GM04504 (cell line): ENCODE measurements around the gene C1orf74.
"Not testable (repeated sequence)": the region's sequence is repeated elsewhere in the genome, so short reads cannot be mapped to it uniquely, and the experiment has no call there.

Experiments
- DNase-seq: peaks from one replicate; pipeline ENCODE4 v3.0.0-alpha.2; 2012; ENCODE audit warnings: low read depth

Gene C1orf74

DNA sequence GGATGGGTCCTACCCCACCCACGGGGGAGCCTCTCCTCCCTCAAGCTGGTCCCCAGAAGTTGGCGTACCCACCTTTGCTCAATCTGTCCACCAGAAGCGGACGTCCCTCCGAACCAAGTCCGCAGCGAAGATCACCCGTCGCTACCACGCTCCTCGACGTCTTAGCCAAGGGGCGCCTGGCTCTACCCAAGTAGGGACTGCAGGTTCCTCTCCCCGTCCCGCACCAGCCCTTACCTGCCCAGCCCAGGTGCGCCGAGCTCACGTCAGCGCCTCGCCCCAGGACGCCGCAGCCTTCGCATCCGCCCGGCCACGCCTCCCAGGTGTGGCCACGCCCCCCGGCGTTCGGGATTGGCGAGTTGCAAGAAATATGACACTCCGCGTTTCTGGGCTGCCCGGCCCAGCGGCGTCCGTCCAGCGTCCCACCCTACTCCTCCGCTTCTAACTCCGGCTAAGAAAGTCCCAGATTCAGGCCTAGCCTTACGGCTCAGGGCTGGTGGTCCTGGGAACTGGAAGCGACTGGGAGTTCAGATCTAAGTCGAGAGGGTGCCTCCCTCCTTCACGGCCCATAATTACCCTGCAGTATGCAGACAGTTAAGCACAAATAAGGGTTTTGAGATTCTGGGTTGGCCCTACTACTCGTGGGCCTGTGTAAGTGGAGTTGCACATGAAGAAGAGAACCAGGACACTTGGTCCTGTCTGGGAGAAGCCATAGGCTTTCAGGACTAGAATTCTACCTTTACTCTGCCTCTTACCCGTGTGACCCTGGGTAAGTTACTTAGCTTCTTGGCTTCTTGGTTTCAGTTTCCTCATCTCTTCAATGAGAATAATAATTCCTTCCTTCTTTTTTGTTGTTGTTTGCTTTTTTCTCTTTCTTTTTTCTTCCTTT lies 21.8 kb upstream of the C1orf74 start, which contains the start of gene IRF6:
IRF6 (minus strand) TSS at position 268 of the 886 bp plus-strand sequence. CDS start 4,729 bp downstream, outside the sequence.
- DNase-seq, result no peak

DNA sequence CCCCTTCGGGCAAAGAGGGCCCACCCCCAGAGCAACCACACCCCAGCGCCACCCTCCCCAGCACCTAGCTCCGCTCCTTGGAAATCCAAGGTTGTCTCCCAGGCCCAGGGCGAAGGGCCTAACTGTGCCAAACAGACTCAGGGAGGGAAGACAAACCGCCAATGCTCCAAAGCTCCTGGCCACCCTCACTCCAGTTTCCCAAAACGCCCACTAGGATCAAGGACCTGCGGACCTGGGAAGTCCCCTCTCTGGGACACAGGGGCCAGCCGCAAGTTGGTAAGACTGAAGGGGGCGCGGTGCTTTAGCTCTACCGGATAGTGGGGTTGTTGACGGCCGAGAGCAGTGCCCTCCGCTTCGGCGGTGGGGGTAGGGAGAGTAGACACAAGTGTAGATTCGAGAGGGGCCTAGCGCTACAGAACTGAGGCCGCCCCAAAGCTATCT lies 21.0 kb upstream of the C1orf74 start:
- no peak for DNase-seq

DNA sequence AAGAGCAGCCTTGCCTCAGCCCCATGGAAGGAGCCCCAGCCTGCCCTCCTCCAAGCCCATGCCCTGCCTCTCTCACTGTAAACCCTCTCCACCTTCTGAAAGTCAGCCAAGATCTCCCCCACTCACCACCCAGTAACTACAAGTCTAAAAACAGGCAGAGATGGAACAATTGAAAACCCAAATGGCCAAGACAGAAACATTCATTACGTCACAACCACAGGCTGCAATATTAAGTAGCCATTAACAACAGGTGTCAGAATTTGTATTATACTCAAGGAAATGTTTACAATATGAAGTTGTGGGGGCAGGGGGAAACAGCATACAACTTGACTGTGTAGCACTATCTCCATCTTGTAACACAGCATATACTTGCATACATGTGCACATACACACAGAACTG lies 19.2 kb upstream of the C1orf74 start:
- DNase-seq, result no peak

DNA sequence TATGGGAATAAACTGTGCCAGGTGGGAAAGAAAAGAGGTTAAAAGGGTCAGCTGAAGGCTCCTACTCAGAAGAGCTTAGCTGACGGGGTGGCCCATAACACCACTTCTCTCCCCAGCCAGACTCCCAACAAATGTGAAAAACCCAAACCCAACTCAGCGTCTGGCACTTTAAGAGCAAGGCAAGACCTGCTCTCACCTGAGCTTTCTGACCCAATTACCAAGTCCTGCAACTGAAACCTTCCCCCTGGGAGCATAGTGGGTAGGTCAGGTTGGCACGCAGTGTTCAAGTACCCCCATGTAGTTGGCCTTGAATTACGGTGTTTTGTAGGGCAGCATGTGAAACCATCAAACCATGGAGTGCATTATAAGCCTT lies 18.4 kb upstream of the C1orf74 start:
- no peak for DNase-seq

DNA sequence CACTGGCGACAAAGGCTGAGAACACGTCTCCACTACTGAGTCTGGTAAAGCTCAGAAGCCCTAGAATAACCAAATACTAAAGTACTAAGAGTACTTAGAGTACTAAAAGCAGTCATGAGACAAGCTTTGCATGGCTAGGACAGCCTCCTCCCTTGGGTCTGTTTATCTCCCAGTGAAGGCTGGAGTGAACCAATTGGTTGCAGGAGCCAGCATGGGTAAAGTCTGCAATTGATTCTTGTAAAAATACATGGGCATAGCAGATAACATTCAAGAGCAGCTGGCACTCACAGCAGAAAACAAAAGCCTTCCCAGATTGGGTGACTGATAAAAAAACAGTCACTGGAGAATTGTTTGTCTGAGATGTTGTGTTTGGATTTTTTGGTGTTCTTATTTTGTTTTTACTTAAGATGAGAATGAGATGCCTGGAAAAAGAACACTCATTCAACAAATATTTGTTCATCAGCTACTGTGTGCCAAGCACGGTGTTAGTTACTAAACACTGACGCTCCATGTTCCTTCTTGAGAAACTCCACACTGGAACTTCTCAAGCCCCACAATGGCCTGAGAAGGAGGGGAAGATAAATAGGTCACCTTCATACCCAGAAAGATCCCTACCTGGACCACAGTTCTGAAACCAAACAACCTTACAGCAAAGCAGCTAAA lies 17.9 kb upstream of the C1orf74 start:
- no peak for DNase-seq

DNA sequence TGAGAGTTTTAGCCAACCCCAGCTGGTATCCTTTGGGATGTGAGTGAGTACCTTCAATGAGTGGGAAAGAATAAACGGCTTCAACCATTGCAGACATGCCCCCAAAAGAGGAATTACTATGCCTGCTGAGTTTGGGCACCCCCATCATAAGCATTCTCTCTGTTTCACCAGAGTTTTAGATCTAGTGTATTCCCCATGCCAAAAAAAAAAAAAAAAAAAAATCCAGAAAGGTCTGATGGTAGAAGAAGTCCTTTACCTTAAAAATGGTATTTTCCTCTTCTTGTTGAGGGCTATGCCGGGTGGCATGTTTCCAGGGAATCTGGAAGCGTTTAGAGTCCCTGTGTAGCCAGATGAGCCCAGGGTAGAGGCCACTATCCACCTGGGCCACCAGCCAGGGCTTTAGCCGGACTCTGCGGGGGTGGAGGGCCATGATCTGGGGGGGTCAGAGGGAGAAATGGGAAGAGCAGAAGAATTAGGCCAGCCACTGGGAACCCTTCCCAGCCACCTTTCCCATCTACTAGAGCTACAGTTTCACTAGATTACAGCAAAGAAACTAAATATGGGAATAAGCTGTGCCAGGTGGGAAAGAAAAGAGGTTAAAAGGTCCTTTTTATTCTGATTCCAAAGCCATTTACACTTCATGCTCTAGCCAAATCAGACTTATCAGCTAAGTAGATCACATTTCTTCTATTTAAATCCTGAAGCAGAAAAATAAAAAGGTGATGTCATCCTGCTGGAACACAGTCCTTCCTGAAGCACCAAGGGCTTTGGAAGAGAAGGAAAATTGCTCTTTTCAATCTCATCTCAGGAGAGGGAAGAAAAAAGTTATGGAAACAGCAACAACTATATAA lies 16.9 kb upstream of the C1orf74 start:
- no peak for DNase-seq

DNA sequence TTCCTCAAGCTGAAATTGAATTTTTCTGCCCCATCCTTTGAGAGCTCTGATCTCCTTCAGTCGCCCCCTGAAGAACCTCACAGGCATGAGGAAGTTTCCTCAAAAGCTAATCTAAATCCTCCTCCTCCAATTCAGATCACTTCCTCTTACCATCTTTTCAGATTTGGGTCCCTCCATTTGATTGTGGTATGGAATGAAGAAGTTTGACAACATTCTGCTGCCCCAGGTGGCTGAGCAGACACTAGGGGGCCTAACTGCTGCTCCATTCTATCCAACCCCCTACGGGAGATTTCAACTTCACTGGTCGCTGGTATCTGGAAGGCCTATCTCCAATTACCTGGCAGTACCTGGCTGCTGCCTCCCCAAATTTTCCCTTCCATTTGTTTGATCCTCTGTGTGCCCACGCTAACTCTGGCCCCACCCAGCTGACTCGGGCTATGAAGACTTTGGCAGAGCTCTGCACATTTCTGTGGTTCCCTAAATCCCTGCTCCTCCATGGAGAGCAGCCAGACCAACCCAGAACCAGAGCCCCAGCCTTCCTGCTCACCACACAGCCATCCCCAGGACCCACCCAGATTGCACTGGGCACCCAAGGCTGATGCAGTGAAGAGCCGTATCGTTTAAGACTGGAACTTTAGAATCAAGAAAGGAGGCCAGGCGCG lies 13.8 kb upstream of the C1orf74 start:
- DNase-seq, result no peak

DNA sequence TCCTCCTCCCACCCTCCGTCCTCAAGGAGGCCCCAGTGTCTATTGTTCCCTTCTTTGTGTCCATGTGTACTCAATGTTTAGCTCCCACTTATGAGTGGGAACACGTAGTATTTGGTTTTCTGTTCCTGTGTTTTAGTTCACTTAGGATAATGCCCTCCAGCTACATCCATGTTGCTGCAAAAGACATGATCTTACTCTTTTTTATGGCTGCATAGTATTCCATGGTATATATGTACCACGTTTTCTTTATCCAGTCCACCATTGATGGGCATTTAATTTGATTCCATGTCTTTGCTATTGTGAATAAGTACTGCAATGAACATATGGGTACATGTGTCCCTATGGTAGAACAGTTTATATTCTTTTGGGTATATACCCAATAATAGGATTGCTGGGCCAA lies 9.4 kb upstream of the C1orf74 start:
- DNase-seq, result not testable (repeated sequence)

DNA sequence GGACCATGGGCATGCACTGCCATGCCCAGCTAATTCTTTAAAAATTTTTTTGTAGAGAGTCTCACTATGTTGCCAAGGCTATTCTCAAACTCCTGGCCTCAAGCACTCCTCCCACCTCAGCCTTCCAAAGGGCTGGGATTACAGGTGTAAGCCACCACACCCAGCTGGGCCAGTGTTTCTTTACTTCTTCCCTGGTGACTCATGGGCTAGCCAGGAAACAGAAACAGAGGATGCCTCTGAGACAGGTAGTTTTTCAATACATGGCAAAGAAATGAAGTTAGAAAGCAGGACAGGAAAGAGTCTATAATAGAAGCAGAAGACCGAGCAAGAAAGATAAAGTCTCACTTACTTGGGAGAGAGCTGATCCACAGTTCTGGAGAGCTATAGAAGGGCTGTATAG lies 7.6 kb upstream of the C1orf74 start:
- DNase-seq, result no peak

DNA sequence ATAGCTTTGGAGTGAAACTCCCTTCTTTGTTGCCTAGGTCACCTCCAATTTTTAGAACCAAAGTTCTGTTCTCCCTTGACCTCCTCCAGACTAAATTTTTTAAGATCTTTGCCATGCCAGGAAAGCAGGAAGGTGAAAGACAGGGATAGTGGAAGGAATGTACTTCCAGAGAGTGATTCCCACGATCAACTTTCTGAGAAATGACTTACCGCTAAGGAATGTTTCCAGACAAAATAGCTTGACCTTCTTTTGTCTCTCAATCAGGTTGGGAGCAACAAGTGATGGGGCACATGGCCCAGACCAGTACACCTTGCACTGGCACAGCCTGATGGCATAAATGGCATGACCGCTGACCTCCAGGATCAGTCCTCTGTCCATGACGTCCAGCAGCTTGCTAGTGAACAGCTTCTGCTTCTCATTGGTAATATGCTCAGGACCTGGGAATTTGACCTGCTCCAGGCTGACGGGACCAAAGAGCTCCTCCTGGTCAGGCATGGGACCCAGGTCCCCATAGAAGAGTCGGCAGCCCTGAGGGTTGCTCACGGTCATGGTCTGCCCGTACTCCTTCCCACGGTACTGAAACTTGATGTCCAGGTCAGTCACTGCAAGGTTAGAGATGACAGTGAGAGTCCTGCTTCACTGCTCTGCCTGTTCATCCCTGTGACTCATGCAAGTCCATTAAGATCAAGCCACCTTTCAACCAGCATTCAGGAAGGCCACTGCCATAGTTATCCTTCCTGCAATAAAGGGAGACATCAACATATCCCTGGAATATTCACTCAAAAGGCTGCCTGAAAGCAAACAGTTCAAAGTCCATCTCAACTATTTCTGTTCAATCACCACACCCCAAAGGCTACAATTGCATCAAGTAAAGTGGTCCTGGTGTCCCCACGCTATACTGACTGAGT lies 6.2 kb upstream of the C1orf74 start:
- no peak for DNase-seq

DNA sequence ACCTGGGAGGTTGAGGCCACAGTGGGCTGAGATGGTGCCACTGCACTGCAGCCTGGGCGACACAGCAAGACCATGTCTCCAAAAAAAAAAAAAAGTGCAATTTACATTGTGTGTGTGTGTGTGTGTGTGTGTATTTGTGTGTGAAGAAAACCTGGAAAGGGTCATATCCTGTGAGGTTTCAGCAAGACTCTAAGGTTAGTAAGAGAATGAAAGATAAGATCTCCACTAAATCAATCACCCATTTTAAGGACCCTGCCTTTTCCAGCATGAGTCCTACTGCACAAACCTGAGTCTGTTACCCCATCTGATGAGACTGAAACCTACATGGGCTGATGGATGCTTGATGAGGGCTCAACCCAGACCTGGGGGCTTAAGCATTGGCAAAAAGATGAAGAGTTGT lies 4.9 kb upstream of the C1orf74 start:
- no peak for DNase-seq

DNA sequence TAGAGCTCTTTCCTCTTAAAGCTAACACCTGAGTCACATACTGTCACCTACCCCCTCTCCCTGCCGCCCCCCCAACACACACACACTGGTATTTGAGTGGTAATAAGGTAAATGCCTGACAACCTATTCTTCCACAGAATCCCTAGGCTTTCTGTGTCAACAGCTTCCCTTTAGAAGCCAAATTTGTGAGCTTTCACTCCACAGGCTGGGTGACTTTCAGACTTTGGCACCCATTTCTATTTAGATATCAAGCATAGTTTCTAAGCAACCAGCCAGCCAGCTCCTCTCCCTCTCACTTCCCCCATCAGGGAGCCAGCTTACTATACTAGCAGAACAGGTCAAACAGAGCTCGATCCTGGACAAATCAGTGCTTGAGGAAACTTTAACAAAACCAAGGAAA lies 3.2 kb upstream of the C1orf74 start:
- DNase-seq, result no peak

DNA sequence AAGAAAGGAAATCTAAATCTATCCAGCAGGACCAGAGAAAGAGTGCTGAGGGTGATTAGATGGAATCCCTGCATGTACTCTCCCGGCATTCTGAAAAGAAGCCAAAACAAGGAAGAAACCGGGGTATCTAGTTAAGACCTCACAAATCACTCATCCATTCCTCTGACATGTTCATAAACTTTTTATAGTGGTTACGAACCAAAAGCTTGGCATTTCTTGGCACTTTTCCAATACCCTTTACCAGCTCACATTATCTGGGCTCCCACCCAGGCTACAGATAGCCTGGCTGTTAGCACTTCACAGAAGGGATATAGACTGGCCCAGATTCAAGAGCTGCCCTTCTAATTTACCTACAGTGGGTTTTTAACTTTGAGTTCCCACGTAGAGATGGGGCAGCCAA lies 1.8 kb upstream of the C1orf74 start:
- DNase-seq, result no peak

DNA sequence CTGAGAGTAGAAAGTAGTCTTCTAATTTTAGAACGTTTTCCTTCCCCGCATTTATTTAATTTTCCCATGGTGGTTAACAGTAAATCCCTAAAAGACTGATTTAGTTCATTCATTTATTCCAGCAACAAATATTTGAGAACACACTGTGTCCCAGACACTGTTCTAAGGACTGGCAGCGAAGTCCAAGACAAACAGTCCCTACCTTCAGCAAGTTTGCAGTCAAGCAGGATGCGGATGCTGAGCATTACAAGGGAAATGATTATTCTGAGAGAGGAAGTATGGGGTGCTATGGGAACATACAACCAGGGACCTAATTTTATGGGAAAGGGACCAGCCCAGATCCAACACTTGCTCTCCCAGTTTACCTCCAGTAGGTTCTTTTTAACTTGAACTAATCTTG lies 1.2 kb upstream of the C1orf74 start:
- no peak for DNase-seq

DNA sequence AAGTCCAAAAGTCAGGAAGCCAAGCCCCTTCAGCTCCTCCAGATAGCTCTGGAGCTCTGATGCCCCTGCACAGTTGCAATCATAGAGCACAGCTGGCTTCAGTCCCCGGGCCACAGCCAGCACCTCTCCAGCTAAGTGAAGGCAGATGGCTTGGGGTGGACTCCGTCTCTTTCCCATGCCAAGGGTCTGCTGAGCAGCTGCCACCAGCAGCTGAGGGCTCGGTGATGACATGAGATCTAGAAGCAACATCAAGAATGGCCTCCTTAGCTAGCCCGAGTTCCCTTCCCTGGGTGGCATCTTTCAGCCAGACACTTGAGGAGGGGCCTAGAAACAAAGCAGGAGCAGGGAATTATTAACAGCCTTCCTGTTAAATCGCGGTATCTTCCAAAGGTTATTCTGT lies 973 bp downstream of the C1orf74 start:
- DNase-seq, result no peak

DNA sequence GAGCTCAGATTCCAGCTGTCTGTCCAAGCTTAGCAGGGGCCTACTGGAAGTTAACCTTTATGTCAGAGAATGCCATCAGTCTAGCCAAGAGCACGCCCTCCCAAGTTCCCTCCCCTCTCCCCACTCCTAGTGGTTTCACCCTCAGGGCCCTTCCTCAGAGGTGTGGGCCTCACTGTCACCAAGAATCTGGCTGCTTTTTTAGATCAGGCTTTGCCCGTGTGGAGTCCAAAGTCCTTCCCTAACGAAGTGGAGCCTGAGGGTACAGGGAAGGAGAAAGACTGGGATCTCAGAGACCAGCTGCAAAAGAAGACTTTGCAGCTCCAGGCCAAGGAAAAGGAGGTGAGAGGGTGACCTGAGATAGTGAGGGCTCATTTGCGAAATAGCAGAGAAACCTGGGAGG lies 4.1 kb downstream of the C1orf74 start:
- no peak for DNase-seq

DNA sequence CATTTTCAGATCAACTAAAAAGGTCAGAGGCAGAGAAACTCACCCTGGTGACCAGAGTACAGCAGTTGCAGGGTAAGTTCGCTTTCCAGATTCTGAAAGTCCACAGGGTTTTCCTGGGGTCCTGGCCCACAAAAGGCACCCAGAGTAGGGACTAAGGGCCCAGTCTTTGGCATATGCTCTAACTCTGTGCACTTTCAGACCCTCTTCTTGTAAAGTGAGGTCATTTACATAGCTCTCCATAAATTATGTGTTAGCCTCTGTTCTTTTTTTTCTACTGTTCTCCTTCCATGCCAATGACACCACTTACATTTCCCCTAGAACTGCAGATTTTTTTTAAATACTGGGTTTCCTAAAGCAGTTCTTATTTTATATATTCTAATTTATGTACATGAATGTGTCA lies 6.3 kb downstream of the C1orf74 start:
- no peak for DNase-seq

DNA sequence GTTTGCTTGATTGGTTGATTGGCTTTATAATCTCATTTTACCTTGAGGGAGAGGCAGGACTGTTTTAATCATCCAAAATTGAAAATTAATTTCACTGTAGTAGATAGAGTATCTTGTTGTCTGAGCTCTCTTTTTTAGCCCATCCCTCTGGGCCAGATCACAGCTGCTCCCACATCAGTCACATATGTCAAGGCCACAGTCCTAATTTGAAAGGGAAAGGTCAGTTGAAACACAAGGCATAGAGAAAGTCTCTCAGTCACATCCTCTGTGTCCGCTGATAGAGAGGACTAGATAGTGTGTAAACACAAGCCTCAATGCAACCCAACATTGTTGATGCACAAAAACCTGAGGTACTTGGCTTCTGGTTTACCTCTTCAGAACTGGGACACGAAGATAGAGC lies 6.8 kb downstream of the C1orf74 start:
- no peak for DNase-seq

DNA sequence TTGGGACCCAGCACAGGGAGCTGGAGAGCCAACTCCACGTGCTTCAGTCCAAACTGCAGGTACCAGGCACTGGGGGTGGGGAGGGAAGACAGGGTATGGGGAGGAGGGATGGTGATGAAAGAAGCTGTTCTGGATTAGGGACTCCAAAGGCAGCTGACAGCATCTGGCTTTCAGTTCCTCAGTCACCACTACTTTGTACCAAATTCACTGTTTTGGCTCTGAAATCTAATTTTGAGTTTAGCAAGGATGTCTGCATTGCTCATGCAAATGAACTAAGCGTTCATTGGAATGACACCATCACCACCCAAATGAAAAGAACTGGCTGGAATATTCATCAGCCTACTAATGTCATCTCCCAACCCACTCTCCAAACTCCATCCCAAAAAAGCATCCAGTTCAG lies 8.7 kb downstream of the C1orf74 start:
- no peak for DNase-seq

DNA sequence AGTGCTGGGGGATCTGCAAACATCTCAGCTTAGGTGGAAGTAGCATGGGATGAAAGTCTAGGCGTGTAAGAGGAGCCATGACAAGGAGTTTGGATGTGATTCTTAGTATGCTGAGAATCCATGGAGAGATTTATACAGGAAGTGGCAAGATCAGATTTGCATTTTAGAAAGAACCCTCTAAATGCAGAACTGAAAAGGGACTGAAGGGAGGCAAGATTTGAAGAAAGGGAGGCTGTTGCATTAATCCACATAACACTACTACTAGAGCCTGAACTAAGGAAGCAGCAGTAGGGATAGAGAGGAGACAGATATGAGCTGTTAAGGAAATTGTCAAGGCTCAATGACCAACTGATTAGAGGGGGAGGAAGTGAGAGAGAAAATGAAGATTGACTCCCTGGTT lies 9.8 kb downstream of the C1orf74 start:
- DNase-seq, result no peak

DNA sequence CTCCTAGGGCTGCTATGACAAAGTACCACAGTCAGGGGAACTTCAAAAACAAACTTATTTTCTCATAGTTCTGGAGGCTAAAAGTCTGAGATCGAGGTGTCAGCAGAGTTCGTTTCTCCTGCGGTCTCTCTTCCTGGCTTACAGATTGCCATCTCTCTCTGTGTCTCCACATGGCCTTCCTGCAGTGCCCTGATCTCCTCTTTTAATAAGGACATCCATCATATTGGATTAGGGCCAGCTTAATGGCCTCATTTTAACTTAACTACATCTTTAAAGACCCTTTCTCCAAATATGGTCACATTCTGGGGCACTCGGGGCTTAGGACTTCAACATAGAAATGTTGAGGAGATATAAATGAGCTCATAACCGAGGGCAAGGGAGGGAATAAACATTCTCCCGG lies 12.2 kb downstream of the C1orf74 start:
- no peak for DNase-seq
